ENCODE results near the gene HBA2.
"Not testable (repeated sequence)": the region's sequence is repeated elsewhere in the genome, so short reads cannot be mapped to it uniquely, and the experiment has no call there.

The HBA2 gene

GRCh38 chr16:149024-149660 lies 23.5 kb upstream of the HBA2 start:
- H3K9me3 ChIP-seq (ENCODE audit: control insufficient read depth, insufficient read depth, low read length) = no peaks in the 10 kb centered on the region
- no peaks in the 10 kb centered on the region for H3K4me1 ChIP-seq (ENCODE audit: insufficient read depth, low read length)
- no peak overlapping the region for H3K9ac ChIP-seq (ENCODE audit: low read depth, low read length)
- no peaks in the 10 kb centered on the region for H3K36me3 ChIP-seq (ENCODE audit: insufficient read depth, low read length)

GRCh38 chr16:152141-153128 lies 20.2 kb upstream of the HBA2 start, which contains the start of gene HBZ:
HBZ (plus strand) TSS chr16:152644; CDS start chr16:152910, 266 bp downstream.
- Histone ChIP-seq H3K4me1 (ENCODE audit: insufficient read depth, low read length) (no peaks in the 10 kb centered on the region), H3K36me3 (ENCODE audit: insufficient read depth, low read length) (no peaks in the 10 kb centered on the region), H3K9ac (ENCODE audit: low read depth, low read length) (no peak within 1 kb of the TSS), H3K9me3 (ENCODE audit: control insufficient read depth, insufficient read depth, low read length) (no peaks in the 10 kb centered on the region)

DNA sequence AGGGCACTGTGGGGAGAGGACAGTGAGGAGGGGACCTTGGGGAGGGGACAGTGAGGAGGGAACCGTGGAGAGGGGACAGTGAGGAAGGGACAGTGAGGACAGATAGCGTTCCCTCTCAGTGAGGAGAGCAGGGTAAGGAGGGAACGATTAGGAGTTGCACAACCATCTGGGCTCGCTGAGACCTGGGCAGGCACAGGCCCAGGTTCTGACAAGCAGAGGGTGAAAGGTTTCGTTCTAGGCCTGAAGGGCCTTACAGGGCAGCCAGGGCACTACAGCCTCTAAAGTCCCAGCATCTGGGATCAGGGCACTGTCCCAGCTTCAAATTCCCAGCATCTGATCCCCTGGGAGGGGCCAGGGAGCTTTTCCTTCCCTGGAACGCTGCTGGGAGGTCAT lies 19.6 kb upstream of the HBA2 start:
- not testable (repeated sequence) for H3K4me1 ChIP-seq (ENCODE audit: insufficient read depth, low read length); H3K36me3 ChIP-seq (ENCODE audit: insufficient read depth, low read length); H3K9me3 ChIP-seq (ENCODE audit: control insufficient read depth, insufficient read depth, low read length); H3K9ac ChIP-seq (ENCODE audit: low read depth, low read length)

DNA sequence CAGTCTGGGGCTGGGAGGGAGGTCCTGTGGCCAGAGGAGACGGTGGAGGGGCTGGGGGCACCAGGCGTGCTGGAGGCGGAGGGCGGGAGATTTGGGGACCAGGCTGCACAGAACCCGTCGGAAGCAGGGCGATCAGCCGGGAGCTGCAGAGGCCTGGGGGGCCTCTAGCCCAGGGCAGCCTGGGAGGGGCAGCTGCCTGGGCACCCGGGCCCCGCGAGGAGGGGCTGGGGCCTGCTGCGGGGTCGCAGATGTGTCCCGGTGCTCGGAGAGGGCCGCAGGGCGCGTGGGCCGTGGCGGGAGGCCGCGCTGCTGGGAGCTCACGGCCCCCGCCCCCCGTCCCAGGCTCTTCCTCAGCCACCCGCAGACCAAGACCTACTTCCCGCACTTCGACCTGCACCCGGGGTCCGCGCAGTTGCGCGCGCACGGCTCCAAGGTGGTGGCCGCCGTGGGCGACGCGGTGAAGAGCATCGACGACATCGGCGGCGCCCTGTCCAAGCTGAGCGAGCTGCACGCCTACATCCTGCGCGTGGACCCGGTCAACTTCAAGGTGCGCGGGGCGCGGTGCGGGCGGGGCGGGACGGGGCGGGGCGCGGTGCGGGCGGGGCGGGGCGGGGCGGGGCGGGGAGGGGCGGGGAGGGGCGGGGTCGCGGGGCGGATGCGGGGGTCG lies 19.0 kb upstream of the HBA2 start:
- H3K36me3 ChIP-seq (ENCODE audit: insufficient read depth, low read length); H3K9ac ChIP-seq (ENCODE audit: low read depth, low read length); H3K4me1 ChIP-seq (ENCODE audit: insufficient read depth, low read length); H3K9me3 ChIP-seq (ENCODE audit: control insufficient read depth, insufficient read depth, low read length): not testable (repeated sequence)

DNA sequence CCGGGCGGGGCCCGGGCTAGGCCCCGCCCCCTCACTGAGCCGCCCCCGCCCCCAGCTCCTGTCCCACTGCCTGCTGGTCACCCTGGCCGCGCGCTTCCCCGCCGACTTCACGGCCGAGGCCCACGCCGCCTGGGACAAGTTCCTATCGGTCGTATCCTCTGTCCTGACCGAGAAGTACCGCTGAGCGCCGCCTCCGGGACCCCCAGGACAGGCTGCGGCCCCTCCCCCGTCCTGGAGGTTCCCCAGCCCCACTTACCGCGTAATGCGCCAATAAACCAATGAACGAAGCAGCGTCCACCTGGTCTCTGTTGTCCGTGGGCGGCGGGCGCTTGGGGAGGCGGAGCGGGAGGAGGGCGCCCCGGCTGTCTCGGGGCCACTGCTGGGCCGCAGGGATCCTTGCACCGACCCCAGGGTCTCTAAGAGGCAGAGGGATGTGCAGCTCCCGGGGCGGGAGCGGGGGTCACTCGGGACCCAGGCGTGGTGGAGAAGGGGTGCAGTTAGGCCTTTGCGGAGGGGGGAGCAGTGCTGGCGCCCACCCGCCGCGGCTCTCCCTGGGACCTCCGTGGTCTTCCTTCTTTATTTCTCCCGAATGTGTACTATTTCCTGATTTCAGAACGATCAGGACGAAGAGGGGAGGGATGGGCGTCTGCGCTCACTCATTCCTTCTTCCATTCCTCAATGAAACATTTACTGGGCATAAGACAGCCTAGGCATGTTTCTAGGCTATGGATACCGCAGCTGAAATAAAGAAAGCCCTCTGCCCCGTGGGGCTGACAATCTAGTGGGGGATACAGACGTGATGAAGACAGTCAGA lies 18.3 kb upstream of the HBA2 start:
- H3K9me3 ChIP-seq (ENCODE audit: control insufficient read depth, insufficient read depth, low read length) = no peaks in the 10 kb centered on the region
- H3K36me3 ChIP-seq (ENCODE audit: insufficient read depth, low read length) = no peaks in the 10 kb centered on the region
- H3K9ac ChIP-seq (ENCODE audit: low read depth, low read length) = peak overlapping the region; percentile 52; the same call in 1 of the 2 replicates
- no peaks in the 10 kb centered on the region for H3K4me1 ChIP-seq (ENCODE audit: insufficient read depth, low read length)

DNA sequence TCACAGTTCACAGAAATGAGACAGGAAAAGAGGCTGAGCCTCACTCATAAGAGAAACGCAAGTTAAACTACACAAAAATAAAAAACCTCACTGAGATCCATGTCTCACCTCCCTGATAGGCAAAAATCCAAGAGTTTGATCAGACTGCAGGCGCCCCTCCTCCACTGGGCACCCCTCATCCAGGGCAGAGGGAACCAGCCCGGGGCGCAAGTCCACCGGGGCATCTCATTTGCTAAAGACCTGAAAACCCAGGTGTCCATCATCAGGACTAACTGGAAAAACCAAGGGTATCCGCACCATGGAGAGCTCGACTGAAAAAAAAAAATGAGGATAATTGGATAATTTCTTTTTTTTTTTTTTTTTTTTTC lies 17.7 kb upstream of the HBA2 start:
- Histone ChIP-seq H3K36me3 (ENCODE audit: insufficient read depth, low read length) (no peaks in the 10 kb centered on the region), H3K4me1 (ENCODE audit: insufficient read depth, low read length) (no peaks in the 10 kb centered on the region), H3K9me3 (ENCODE audit: control insufficient read depth, insufficient read depth, low read length) (no peaks in the 10 kb centered on the region), H3K9ac (ENCODE audit: low read depth, low read length) (no peak overlapping the region)

GRCh38 chr16:159136-159849 lies 13.4 kb upstream of the HBA2 start:
- no peaks in the 10 kb centered on the region for H3K9me3 ChIP-seq (ENCODE audit: control insufficient read depth, insufficient read depth, low read length)
- no peak overlapping the region for H3K9ac ChIP-seq (ENCODE audit: low read depth, low read length)
- H3K36me3 ChIP-seq (ENCODE audit: insufficient read depth, low read length) = no peaks in the 10 kb centered on the region
- H3K4me1 ChIP-seq (ENCODE audit: insufficient read depth, low read length) = no peaks in the 10 kb centered on the region

DNA sequence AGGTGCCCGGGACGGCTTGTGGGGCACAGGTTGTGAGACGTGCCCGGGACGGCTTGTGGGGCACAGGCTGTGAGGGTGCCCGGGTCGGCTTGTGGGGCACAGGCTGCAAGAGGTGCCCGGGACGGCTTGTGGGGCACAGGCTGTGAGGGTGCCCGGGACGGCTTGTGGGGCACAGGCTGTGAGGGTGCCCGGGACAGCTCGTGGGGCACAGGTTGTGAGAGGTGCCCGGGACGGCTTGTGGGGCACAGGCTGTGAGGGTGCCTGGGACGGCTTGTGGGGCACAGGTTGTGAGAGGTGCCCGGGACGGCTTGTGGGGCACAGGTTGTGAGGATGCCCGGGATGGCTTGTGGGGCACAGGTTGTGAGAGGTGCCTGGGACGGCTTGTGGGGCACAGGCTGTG lies 12.4 kb upstream of the HBA2 start:
- not testable (repeated sequence) for H3K36me3 ChIP-seq (ENCODE audit: insufficient read depth, low read length); H3K4me1 ChIP-seq (ENCODE audit: insufficient read depth, low read length); H3K9ac ChIP-seq (ENCODE audit: low read depth, low read length); H3K9me3 ChIP-seq (ENCODE audit: control insufficient read depth, insufficient read depth, low read length)

- no peaks in the 10 kb centered on the region for H3K4me1 ChIP-seq (ENCODE audit: insufficient read depth, low read length)
- H3K9me3 ChIP-seq (ENCODE audit: control insufficient read depth, insufficient read depth, low read length) = no peaks in the 10 kb centered on the region
- H3K36me3 ChIP-seq (ENCODE audit: insufficient read depth, low read length) = no peaks in the 10 kb centered on the region
- no peak overlapping the region for H3K9ac ChIP-seq (ENCODE audit: low read depth, low read length)
These were observed 11.9 kb upstream of the HBA2 start for GRCh38 chr16:160691-161190.

DNA sequence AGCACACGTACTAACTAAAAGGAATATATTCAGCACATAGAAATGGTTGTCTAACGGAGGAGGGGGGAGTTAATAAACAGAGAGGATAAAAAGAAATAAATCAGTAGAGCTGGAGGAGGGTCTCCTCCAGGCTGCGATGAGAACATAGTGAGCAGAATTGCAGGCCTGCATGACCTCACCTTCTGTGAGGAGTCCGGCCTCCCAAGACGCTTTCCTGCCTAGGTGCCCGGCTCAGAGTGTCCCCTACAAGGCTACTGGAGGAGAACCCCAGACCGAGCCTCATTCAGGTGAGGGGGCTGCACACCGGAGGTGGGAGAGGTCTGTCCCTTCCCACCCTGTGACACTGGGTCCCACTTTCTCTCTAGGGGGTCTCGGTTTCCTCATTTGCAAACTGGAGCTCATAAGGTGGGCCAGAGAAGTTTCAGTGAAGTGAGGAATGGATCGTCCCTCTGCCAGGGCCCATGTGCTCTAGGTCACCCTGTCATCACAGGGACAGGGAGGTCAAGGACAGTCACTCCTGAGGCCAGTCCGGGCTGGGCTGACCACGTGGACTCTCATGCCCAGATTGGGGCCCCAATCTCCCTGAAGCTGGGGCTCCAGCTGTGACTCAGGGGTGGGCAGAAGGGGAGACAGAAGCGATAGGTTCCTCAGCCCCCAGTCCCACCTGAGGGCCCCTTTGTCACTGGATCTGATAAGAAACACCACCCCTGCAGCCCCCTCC lies 10.2 kb upstream of the HBA2 start:
- H3K9ac ChIP-seq (ENCODE audit: low read depth, low read length) = no peak overlapping the region
- H3K36me3 ChIP-seq (ENCODE audit: insufficient read depth, low read length) = no peaks in the 10 kb centered on the region
- H3K4me1 ChIP-seq (ENCODE audit: insufficient read depth, low read length) = 0 out of 2 replicates have a peak, but pooled peaks cover 4% of the 10 kb centered on the region
- H3K9me3 ChIP-seq (ENCODE audit: control insufficient read depth, insufficient read depth, low read length) = no peaks in the 10 kb centered on the region

GRCh38 chr16:163139-163538 lies 9.5 kb upstream of the HBA2 start:
- not testable (repeated sequence) for H3K36me3 ChIP-seq (ENCODE audit: insufficient read depth, low read length); H3K4me1 ChIP-seq (ENCODE audit: insufficient read depth, low read length); H3K9me3 ChIP-seq (ENCODE audit: control insufficient read depth, insufficient read depth, low read length); H3K9ac ChIP-seq (ENCODE audit: low read depth, low read length)

DNA sequence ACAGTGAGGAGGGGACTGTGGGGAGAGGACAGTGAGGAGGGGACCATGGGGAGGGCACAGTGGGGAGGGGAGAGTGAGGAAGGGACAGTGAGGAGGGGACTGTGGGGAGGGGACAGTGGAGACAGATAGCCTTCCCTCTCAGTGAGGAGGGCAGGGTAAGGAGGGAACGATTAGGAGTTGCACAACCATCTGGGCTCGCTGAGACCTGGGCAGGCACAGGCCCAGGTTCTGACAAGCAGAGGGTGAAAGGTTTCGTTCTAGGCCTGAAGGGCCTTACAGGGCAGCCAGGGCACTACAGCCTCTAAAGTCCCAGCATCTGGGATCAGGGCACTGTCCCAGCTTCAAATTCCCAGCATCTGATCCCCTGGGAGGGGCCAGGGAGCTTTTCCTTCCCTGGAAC lies 9.0 kb upstream of the HBA2 start:
- not testable (repeated sequence) for H3K9me3 ChIP-seq (ENCODE audit: control insufficient read depth, insufficient read depth, low read length); H3K9ac ChIP-seq (ENCODE audit: low read depth, low read length); H3K36me3 ChIP-seq (ENCODE audit: insufficient read depth, low read length); H3K4me1 ChIP-seq (ENCODE audit: insufficient read depth, low read length)

- H3K36me3 ChIP-seq (ENCODE audit: insufficient read depth, low read length); H3K4me1 ChIP-seq (ENCODE audit: insufficient read depth, low read length); H3K9ac ChIP-seq (ENCODE audit: low read depth, low read length); H3K9me3 ChIP-seq (ENCODE audit: control insufficient read depth, insufficient read depth, low read length): not testable (repeated sequence)
These were observed 8.4 kb upstream of the HBA2 start for GRCh38 chr16:164134-164823.

Data from ES-I3 (cell line).